Tibial artery (tissue), 4 donors: ENCODE data around the gene GTF3C1.
"Not testable (repeated sequence)": the region's sequence is repeated elsewhere in the genome, so short reads cannot be mapped to it uniquely, and the experiment has no call there.

Experiments
- DNase-seq, 2 donors: peaks; one replicate each; pipeline ENCODE4 v3.0.0-alpha.2; 2019
- H3K27ac ChIP-seq, 2 donors: fragments of 200-600 bp; sonication (generic) in 1 of 2; 1 replicate in 1 of 2; 2 replicates in 1 of 2; pipeline ENCODE4 v1.5.1; 2018 to 2019; ENCODE audit warnings: mild to moderate bottlenecking in 1 of 2
- H3K27me3 ChIP-seq, 2 donors: fragments of 200-600 bp; sonication (generic) in 1 of 2; one replicate each; pipeline versions ENCODE4 v1.5.1 to v1.6.0; 2016 to 2019
- H3K36me3 ChIP-seq, 3 donors: fragments of 200-600 bp; sonication (generic) in 2 of 3; one replicate each; pipeline ENCODE4 v1.5.1; 2016 to 2019; ENCODE audit warnings: mild to moderate bottlenecking in 2 of 3
- H3K4me1 ChIP-seq, 4 donors: fragments of 200-600 bp; sonication (generic) in 2 of 4; 1 replicate in 3 of 4; 2 replicates in 1 of 4; pipeline ENCODE4 v1.5.1; 2016 to 2019
- H3K4me3 ChIP-seq, 2 donors: fragments of 200-600 bp; sonication (generic) in 1 of 2; 1 replicate in 1 of 2; 2 replicates in 1 of 2; pipeline ENCODE4 v1.5.1; 2018 to 2019; ENCODE audit warnings: mild to moderate bottlenecking in 2 of 2
- H3K9me3 ChIP-seq, 3 donors: fragments of 200-600 bp; sonication (generic) in 1 of 3; one replicate each; pipeline ENCODE4 v1.5.1; 2016 to 2019
- CTCF ChIP-seq, 2 experiments: fragments of 200-600 bp in 1 of 2; fragments of 450-650 bp in 1 of 2; IDR thresholded peaks; one replicate each; pipeline ENCODE4 v1.5.1; 2017 to 2019; ENCODE audit warnings: antibody characterized with exemption in 2 of 2, mild to moderate bottlenecking in 1 of 2, moderate library complexity in 1 of 2
- intact Hi-C: fragments of 100-400 bp; cut with DNase I; formaldehyde crosslinking; loops from one replicate; pipeline ENCODE4 v1.15.0; 2023; ENCODE audit warnings: low total_unique reads

The GTF3C1 gene

GRCh38 chr16:27460663-27461482, 88.8 kb downstream of the GTF3C1 start:
- TF ChIP-seq CTCF (IDR thresholded peaks at IDR 0.05) = no peak
- H3K9me3 ChIP-seq = no peaks in the 10 kb centered on the region
- peaks cover 34 to 75% (median 54%) of the 10 kb centered on the region in 3 donors for H3K36me3 ChIP-seq
- peak overlapping the region in 1 of 2 donors; percentile 22 for H3K27ac ChIP-seq
- no peak overlapping the region for H3K4me3 ChIP-seq
- no peaks in the 10 kb centered on the region for H3K4me1 ChIP-seq
- DNase-seq = no peak
- intact Hi-C loops = no loop called here
- no peaks in the 10 kb centered on the region for H3K27me3 ChIP-seq

GRCh38 chr16:27460213-27460612, 89.5 kb downstream of the GTF3C1 start:
- Histone ChIP-seq H3K9me3 (no peaks in the 10 kb centered on the region), H3K4me3 (no peak overlapping the region), H3K27me3 (no peaks in the 10 kb centered on the region), H3K36me3 (peaks cover 28 to 68% (median 47%) of the 10 kb centered on the region in 3 donors), H3K27ac (no peak overlapping the region), H3K4me1 (no peaks in the 10 kb centered on the region)
- DNase-seq = no peak
- TF ChIP-seq CTCF (IDR thresholded peaks at IDR 0.05) = no peak
- intact Hi-C loops = no loop called here

GRCh38 chr16:27458987-27459688, 90.6 kb downstream of the GTF3C1 start:
- intact Hi-C loops = loop anchor here (5.0 to 10.0 kb wide), 2 partner anchors 84 to 277 kb away; no protein-coding TSS in a partner anchor
- Histone ChIP-seq H3K4me3 (no peak overlapping the region), H3K9me3 (no peaks in the 10 kb centered on the region), H3K27ac (no peak overlapping the region), H3K4me1 (no peaks in the 10 kb centered on the region), H3K27me3 (no peaks in the 10 kb centered on the region), H3K36me3 (peaks cover 17 to 57% (median 36%) of the 10 kb centered on the region in 3 donors)
- TF ChIP-seq CTCF (IDR thresholded peaks at IDR 0.05) = no peak
- no peak for DNase-seq

- no peaks in the 10 kb centered on the region for H3K9me3 ChIP-seq
- intact Hi-C loops = loop anchor here (5.0 to 10.0 kb wide), 2 partner anchors 83 to 276 kb away; no protein-coding TSS in a partner anchor
- no peak for DNase-seq
- no peak overlapping the region for H3K27ac ChIP-seq
- peaks cover 13 to 49% (median 28%) of the 10 kb centered on the region in 3 donors for H3K36me3 ChIP-seq
- no peak overlapping the region for H3K4me3 ChIP-seq
- no peaks in the 10 kb centered on the region for H3K4me1 ChIP-seq
- TF ChIP-seq CTCF (IDR thresholded peaks at IDR 0.05) = no peak
- H3K27me3 ChIP-seq = no peaks in the 10 kb centered on the region
These were observed 91.5 kb downstream of the GTF3C1 start for GRCh38 chr16:27458258-27458657.

- H3K4me3 ChIP-seq, H3K27ac ChIP-seq, DNase-seq, H3K9me3 ChIP-seq, H3K27me3 ChIP-seq, H3K4me1 ChIP-seq: not testable (repeated sequence)
- intact Hi-C loops = loop anchor here (5.0 to 10.0 kb wide), 2 partner anchors 83 to 275 kb away; no protein-coding TSS in a partner anchor
- peaks cover 8 to 41% (median 21%) of the 10 kb centered on the region in 3 donors for H3K36me3 ChIP-seq
These were observed 92.2 kb downstream of the GTF3C1 start for GRCh38 chr16:27457605-27457900.

- Histone ChIP-seq H3K27me3 (peaks cover 0 to 6% of the 10 kb centered on the region in 2 donors), H3K9me3 (no peaks in the 10 kb centered on the region), H3K4me3 (no peak overlapping the region), H3K4me1 (no peaks in the 10 kb centered on the region), H3K36me3 (peaks cover under 1 to 23% (median 2%) of the 10 kb centered on the region in 3 donors), H3K27ac (no peak overlapping the region)
- no peak for TF ChIP-seq CTCF (IDR thresholded peaks at IDR 0.05)
- DNase-seq = no peak
- intact Hi-C loops = loop anchor here (5.0 to 10.0 kb wide), 2 partner anchors 81 to 273 kb away; no protein-coding TSS in a partner anchor
These were observed 94.0 kb downstream of the GTF3C1 start for GRCh38 chr16:27455700-27456099.
